HG03066 (cell line): ENCODE data around the gene TSPEAR.

ENCODE experiments used
- ATAC-seq: cut with Tn5 transposase; IDR thresholded peaks from one replicate; pipeline ENCODE4 v1.9.1; 2021; ENCODE audit warnings: low read depth; ENCODE audit not compliant: unreplicated experiment

The TSPEAR gene

GRCh38 chr21:44711327-44712202 lies at the start of gene TSPEAR:
Gene TSPEAR (minus strand): TSS chr21:44711572. CDS start chr21:44711514, 58 bp downstream.
- no peak for ATAC-seq

- no peak for ATAC-seq
Measured at GRCh38 chr21:44760376-44760775, 49.0 kb upstream of the TSPEAR start.

- ATAC-seq = no peak
Measured at GRCh38 chr21:44759628-44760285, 48.4 kb upstream of the TSPEAR start.

DNA sequence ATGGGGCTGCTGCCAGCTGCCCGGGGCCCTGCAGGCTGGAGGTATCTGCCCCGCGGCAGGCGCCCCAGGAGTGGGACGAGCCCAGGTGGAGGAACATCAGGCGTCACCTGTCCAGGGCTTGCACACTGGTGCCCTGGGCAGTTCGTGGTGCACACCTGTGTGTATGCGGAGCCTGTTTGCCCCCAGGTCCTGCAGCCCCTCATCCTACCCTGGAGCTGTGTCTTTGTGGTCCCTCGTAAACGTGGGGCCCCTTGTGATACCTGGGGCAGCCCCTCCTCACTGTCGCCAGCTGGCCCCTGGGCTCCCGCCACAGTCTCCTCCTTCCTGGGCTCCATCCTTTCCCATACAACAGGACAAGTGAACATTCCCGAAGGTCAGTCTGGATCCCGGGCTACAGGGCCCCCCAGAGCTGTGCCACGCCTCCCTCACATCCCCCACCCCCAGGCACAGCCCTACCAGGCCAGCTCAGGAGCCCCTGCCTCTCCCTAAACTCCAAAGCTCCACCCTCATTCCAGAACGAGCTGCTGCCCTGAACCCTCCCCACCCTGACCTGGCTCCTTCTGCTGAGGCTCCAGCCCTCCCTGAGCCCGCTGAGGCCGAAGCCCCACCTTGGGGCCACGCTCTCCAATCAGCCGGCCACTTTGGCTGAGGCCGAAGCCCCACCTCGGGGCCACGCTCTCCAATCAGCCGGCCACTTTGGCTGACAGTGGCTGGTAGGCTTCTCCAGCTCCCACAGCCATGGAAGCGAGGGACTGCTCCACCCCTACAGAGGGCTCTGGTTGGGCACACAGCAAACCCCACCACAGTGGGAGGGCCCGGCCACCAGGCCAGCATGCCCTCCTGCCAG lies 47.6 kb upstream of the TSPEAR start:
- ATAC-seq = no peak

- no peak for ATAC-seq
Measured at GRCh38 chr21:44758141-44758561, 46.8 kb upstream of the TSPEAR start.

DNA sequence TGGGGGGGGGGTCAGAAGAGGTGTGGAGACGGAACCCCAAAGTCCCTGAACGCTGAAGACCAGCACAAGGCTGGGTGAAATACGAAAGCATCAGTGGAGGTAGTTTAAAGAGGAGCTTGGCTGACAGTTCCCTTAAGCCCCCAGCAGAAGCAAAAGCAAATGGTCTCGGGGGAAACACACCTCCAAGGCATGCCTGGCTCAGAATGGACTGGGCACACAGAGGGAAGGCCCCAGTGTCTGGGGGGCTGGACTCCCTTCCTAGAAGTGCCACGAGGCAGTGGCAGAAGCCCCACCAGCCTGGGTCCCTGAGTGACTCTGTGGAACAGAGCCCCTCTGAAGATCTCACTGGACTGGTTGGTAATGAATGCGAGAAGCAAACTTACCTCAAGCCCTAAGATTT lies 46.4 kb upstream of the TSPEAR start:
- ATAC-seq = no peak

DNA sequence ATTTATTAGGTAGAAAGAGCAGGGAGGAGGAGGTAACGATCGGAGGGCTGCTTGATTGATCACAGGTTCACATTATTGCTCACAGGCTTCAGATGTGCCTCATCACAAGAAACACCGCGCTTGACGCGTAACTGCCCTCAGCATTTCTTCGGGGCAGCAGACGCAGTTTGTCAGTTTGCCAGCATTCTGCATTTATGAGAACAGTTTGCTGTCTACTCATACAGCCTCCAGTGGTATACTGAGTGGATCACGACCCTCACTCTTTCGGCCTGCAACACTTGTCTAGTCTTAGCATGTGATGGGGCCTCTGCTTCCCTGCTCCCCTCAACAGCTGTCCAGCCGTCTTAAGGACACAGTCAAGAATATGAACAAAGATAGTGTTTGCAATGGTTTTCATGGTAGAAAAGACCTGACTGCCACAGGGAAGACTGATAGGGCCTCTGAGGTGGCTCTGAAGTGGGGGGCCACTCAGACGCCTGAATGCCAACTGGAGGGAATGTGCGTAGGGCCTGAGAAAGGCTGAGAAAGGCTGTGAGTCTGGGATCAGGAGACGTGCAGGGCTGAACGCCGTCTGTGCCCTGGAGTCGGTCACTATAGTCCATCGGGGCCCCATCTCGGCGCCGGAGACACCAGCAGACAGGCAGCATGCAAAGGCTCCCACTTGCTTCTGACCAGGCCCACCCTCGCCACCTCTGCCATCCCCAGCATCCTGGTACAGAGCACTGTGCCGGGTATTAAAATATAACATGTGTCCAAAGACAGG lies 45.2 kb upstream of the TSPEAR start:
- no peak for ATAC-seq

DNA sequence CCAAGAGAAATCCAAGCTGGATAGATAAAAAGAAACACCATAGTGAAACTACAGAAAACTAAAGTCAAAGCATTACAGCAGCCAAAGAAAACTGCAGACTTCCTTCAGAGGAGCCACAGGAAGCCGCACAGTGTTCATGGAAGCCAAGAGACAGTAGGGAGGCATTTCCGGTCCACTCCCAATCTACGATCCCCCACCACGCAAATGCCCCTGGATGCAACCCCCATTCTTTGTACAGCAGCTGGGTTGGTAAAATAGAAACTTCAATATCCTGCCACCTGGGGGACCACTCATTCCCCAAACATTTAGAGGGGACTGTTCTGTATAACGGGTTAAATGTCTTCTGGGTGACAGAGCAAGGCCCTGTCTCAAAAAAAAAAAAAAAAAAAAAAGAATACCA lies 43.9 kb upstream of the TSPEAR start:
- ATAC-seq = no peak

- ATAC-seq = no peak
Measured at GRCh38 chr21:44753357-44753756, 42.0 kb upstream of the TSPEAR start.

DNA sequence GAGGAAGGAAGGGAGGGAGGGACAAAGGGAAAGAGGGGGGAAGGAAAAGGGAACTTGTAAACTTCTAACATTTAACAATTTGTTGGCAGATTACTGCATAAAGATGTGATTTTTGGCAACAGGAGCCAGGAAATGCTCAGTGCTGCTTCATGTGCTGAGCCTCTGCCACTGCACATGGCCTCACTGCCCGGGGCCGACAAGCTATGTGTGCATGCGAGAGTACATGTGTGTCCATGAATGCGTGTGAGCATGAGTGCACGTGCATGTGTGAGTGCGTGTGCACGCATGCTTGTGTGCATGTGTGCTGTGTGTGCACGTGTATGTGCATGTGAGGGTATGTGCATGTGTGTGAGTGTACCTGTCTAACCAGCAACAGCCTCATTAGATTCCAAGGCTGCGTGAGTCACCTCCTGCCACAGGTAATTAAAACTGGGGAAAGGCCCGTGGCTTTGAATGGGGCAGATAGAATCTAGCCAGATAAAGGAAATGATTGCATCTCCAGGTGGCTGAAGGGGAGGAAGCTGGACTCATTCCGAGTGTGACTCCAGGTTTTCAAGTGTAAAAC lies 41.4 kb upstream of the TSPEAR start:
- ATAC-seq = no peak

- ATAC-seq = no peak
Measured at GRCh38 chr21:44751799-44752636, 40.6 kb upstream of the TSPEAR start.

GRCh38 chr21:44751186-44751798 lies 39.9 kb upstream of the TSPEAR start:
- ATAC-seq = no peak

GRCh38 chr21:44750675-44751025 lies 39.3 kb upstream of the TSPEAR start:
- ATAC-seq = no peak

GRCh38 chr21:44749759-44750674 lies 38.6 kb upstream of the TSPEAR start:
- no peak for ATAC-seq

DNA sequence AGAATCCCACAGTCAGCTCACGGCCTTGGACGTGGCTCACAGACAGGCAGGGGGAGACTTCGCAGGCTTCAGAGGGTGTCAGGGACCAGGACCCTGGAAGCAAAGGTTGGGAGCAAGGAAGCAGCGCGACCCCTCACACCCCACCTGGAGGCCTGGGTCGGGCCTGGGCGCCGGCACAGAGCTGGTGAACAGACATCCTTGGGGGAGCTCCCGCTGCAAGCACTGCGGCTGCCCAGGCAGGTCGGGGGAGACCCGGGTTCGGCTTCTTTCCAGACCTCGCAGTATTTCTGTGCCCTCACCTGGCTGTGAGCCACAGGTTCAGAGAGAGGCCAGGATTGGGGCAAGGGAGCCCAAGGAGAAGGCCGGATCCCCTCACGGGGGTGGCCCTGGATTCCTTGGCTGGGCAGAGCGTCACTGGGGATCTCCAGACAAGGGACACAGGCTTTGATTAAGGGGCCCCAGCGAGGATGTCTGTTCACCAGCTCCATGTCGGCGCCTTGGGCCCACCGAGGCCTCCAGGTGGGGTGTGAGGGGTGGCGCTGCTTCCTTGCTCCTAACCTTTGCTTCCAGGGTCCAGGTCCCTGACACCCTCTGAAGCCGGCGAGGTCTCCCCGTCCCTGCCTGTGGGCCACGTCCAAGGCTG lies 37.9 kb upstream of the TSPEAR start:
- ATAC-seq = no peak

DNA sequence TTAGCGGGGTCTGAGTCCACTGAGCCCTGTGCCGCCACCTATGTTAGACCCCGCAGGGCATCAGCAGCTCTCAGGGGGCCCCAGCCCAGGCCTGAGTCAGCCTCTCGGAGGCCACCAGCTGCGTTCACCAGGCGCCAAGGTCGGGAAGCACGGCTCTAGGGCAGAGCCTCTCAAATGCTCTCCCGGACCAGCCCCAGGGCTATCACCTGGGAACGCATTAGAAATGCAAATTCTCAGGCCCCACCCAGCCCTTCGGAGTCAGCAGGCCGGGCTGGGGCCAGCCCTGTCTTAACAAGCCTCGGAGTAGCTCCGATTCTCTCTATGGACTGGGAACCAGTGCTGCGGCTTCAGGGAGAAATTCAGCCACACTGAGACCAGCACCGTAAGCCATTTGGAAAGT lies 37.2 kb upstream of the TSPEAR start:
- no peak for ATAC-seq

- ATAC-seq = no peak
Measured at GRCh38 chr21:44742418-44743153, 31.2 kb upstream of the TSPEAR start.
